AG10803 (cell line): ENCODE results near the gene OXLD1.

Source experiments
- DNase-seq: peaks from one replicate; pipeline ENCODE4 v3.0.0; 2010; ENCODE audit warnings: low read depth
- H3K4me3 ChIP-seq: 2 replicates; pipeline ENCODE4 v1.5.1; 2011; ENCODE audit warnings: mild to moderate bottlenecking, low read length, control low read depth
- CTCF ChIP-seq: conservative IDR thresholded peaks from 2 replicates; pipeline ENCODE4 v1.5.1; 2011; ENCODE audit warnings: mild to moderate bottlenecking, low read length, control low read depth, inconsistent platforms

The OXLD1 gene

GRCh38 chr17:81640011-81640410 is 26.4 kb downstream of the OXLD1 start:
- no peak for DNase-seq
- no peak overlapping the region for H3K4me3 ChIP-seq
- TF ChIP-seq CTCF = no peak

- TF ChIP-seq CTCF = no peak
- DNase-seq = no peak
- H3K4me3 ChIP-seq = no peak overlapping the region
Measured at GRCh38 chr17:81638683-81639082, 27.7 kb downstream of the OXLD1 start.

GRCh38 chr17:81636505-81637288 is 29.7 kb downstream of the OXLD1 start, which contains the start of the genes NPLOC4 and TSPAN10:
Gene NPLOC4, minus strand, starts transcription at chr17:81637112. Its CDS starts 182 bp downstream, at chr17:81636930.
Gene TSPAN10, plus strand, starts transcription at chr17:81637196. Its CDS starts 5,217 bp downstream, at chr17:81642413.
- peak; percentile 79 for DNase-seq
- no peak for TF ChIP-seq CTCF
- H3K4me3 ChIP-seq = peak within 1 kb of the TSS; percentile 91

GRCh38 chr17:81635973-81636504 is 30.4 kb downstream of the OXLD1 start:
- peak; percentile 49 for DNase-seq
- TF ChIP-seq CTCF = no peak
- peak overlapping the region; percentile 91 for H3K4me3 ChIP-seq

GRCh38 chr17:81635431-81635830 is 31.0 kb downstream of the OXLD1 start:
- peak overlapping the region; percentile 91 for H3K4me3 ChIP-seq
- no peak for TF ChIP-seq CTCF

GRCh38 chr17:81631482-81631881 is 34.9 kb downstream of the OXLD1 start:
- TF ChIP-seq CTCF = no peak
- DNase-seq = no peak
- no peak overlapping the region for H3K4me3 ChIP-seq

More at GRCh38 chr17:81635431-81635830, 31.0 kb downstream of the OXLD1 start:
- DNase-seq = no peak

- H3K4me3 ChIP-seq = no peak overlapping the region
- no peak for DNase-seq
- TF ChIP-seq CTCF = no peak
Measured at GRCh38 chr17:81630274-81630673, 36.1 kb downstream of the OXLD1 start.
